B cell (primary cell): ENCODE measurements around the gene FYCO1. TPM values are rescaled to one million over a fixed set of nuclear protein-coding genes. Genes with fewer than 3 reads are reported as not detected.

Experiments
- ATAC-seq: fragments of 200-7000 bp; cut with Tn5 transposase; one replicate; pipeline ENCODE4 v1.10.0; 2021; ENCODE audit warnings: low read depth, mild to moderate bottlenecking, moderate number of reproducible peaks, moderate library complexity
- CTCF ChIA-PET: fragments of 350-600 bp; sonication (Branson Sonifier 250); formaldehyde crosslinking; loops from one replicate; lab custom pipeline; 2021; ENCODE audit warnings: antibody characterized with exemption, inconsistent platforms; lab: Charles Lee
- POLR2A ChIA-PET: fragments of 350-600 bp; sonication (Branson Sonifier 250); formaldehyde crosslinking; loops from one replicate; lab custom pipeline; 2021; ENCODE audit warnings: antibody characterized with exemption; lab: Charles Lee
- DNase-seq: peaks from one replicate; pipeline ENCODE4 v3.0.0; 2013
- H2AFZ ChIP-seq: 2 replicates; pipeline ENCODE4 v1.6.1; 2012; ENCODE audit warnings: mild to moderate bottlenecking, low read depth, low read length; ENCODE audit not compliant: insufficient read depth, poor library complexity, severe bottlenecking
- H3K27ac ChIP-seq, 2 donors: 1 replicate in 1 of 2; 2 replicates in 1 of 2; pipeline ENCODE4 v1.5.1; 2012 to 2013; ENCODE audit warnings: low read length in 2 of 2, mild to moderate bottlenecking in 2 of 2, moderate library complexity in 1 of 2
- H3K27me3 ChIP-seq, 4 experiments: fragments of 200-600 bp in 1 of 4; sonication (generic) in 1 of 4; replicated peaks in 1 of 4; 1 replicate in 2 of 4; 2 replicates in 2 of 4; pipeline versions ENCODE4 v1.6.1 to v1.7.0; 2013 to 2016; ENCODE audit warnings: low read length in 3 of 4, mild to moderate bottlenecking in 2 of 4, mixed read lengths in 1 of 4, moderate library complexity in 1 of 4; ENCODE audit not compliant: insufficient read depth in 4 of 4, control insufficient read depth in 3 of 4; ENCODE audit errors: control extremely low read depth in 1 of 4
- H3K36me3 ChIP-seq, 2 experiments: replicated peaks in 1 of 2; 1 replicate in 1 of 2; 2 replicates in 1 of 2; pipeline versions ENCODE4 v1.6.1 to v1.7.1; 2013; ENCODE audit warnings: low read length in 1 of 2; ENCODE audit not compliant: insufficient read depth in 2 of 2, control insufficient read depth in 1 of 2; ENCODE audit errors: control extremely low read depth in 1 of 2, extremely low read depth in 1 of 2
- H3K4me1 ChIP-seq, 2 donors: fragments of 200-600 bp in 1 of 2; sonication (generic) in 1 of 2; 1 replicate in 1 of 2; 2 replicates in 1 of 2; pipeline versions ENCODE4 v1.5.1 to v1.6.1; 2013 to 2017; ENCODE audit warnings: low read length in 2 of 2; ENCODE audit not compliant: control insufficient read depth in 2 of 2, insufficient read depth in 2 of 2
- H3K4me2 ChIP-seq: replicated peaks from 2 replicates; pipeline ENCODE3; 2012; ENCODE audit warnings: mild to moderate bottlenecking, low read depth, low read length; ENCODE audit not compliant: poor library complexity, severe bottlenecking
- H3K4me3 ChIP-seq, 5 experiments: fragments of 200-600 bp in 1 of 5; sonication (generic) in 1 of 5; 1 replicate in 3 of 5; 2 replicates in 2 of 5; pipeline versions ENCODE4 v1.5.1 to v1.7.0; 2011 to 2016; ENCODE audit warnings: low read length in 4 of 5, mild to moderate bottlenecking in 4 of 5, low read depth in 2 of 5, control low read depth in 1 of 5, moderate library complexity in 1 of 5; ENCODE audit not compliant: insufficient read depth in 1 of 5; ENCODE audit errors: control extremely low read depth in 1 of 5, extremely low read depth in 1 of 5
- H3K79me2 ChIP-seq: fragments of 200-600 bp; sonication (generic); one replicate; pipeline ENCODE4 v1.6.0; 2016; ENCODE audit warnings: low read length; ENCODE audit not compliant: control insufficient read depth, insufficient read depth
- H3K9ac ChIP-seq: fragments of 200-600 bp; sonication (generic); 2 replicates; pipeline ENCODE4 v1.6.1; 2017; ENCODE audit warnings: mild to moderate bottlenecking, low read length, moderate library complexity
- H3K9me3 ChIP-seq, 3 donors: one replicate each; pipeline versions ENCODE4 v1.6.1 to v1.7.1; 2013; ENCODE audit warnings: low read length in 2 of 3; ENCODE audit not compliant: control insufficient read depth in 2 of 3, insufficient read depth in 1 of 3; ENCODE audit errors: control extremely low read depth in 1 of 3
- H4K20me1 ChIP-seq: 2 replicates; pipeline ENCODE4 v1.6.0; 2012; ENCODE audit warnings: mild to moderate bottlenecking, low read length; ENCODE audit not compliant: insufficient read depth, control insufficient read depth, poor library complexity, severe bottlenecking
- H3K27ac Mint-ChIP-seq: one replicate; pipeline ENCODE4 v1.8.0; 2021; ENCODE audit warnings: mixed read lengths
- H3K27me3 Mint-ChIP-seq: one replicate; pipeline ENCODE4 v1.8.0; 2021; ENCODE audit warnings: mixed read lengths
- H3K4me1 Mint-ChIP-seq: one replicate; pipeline ENCODE4 v1.8.0; 2021; ENCODE audit warnings: mixed read lengths
- H3K4me3 Mint-ChIP-seq: one replicate; pipeline ENCODE4 v1.8.0; 2021; ENCODE audit warnings: mixed read lengths
- H3K9me3 Mint-ChIP-seq: one replicate; pipeline ENCODE4 v1.8.0; 2022; ENCODE audit warnings: mixed read lengths; ENCODE audit not compliant: insufficient read depth
- EZH2 ChIP-seq: IDR thresholded peaks from 2 replicates; pipeline ENCODE4 v1.6.1; 2012; ENCODE audit warnings: borderline replicate concordance, low read depth, mild to moderate bottlenecking, moderate library complexity, low read length; ENCODE audit not compliant: insufficient read depth, poor library complexity, severe bottlenecking
- WGBS: methylation state at CpG from one replicate; pipeline ENCODE4 v1.1.5; 2013; ENCODE audit warnings: missing lambda C conversion rate; ENCODE audit not compliant: insufficient coverage; 5-methylcytosine and 5-hydroxymethylcytosine counted together
- intact Hi-C: fragments of 100-400 bp; cut with micrococcal nuclease; formaldehyde crosslinking; loops from one replicate; pipeline ENCODE4 v1.10.0; 2022
- polyA plus RNA-seq: library from polyadenylated mRNA; depleted of rRNA; stranded (reverse); fragments of >200 nt; gene quantifications from 2 replicates; pipeline ENCODE4 v1.2.3, GENCODE V29; 2012
- total RNA-seq, 2 donors: library from RNA; stranded (reverse); fragments of 120-200 nt in 1 of 2; gene quantifications; 1 replicate in 1 of 2; 2 replicates in 1 of 2; pipeline versions ENCODE4 v1.2.3 to v1.2.4, GENCODE V29; 2013 to 2022
- TF ChIP-seq, protein P1 (sequence below): fragments of 200-600 bp; IDR thresholded peaks from one replicate; pipeline ENCODE4 v1.8.0; 2022; ENCODE audit warnings: antibody characterized with exemption, mild to moderate bottlenecking

Gene FYCO1
- total and polyA plus RNA-seq, 2 donors (not counting 1 experiment from before 2014, with no cell fraction given) = 5.4 to 16.7 TPM

DNA sequence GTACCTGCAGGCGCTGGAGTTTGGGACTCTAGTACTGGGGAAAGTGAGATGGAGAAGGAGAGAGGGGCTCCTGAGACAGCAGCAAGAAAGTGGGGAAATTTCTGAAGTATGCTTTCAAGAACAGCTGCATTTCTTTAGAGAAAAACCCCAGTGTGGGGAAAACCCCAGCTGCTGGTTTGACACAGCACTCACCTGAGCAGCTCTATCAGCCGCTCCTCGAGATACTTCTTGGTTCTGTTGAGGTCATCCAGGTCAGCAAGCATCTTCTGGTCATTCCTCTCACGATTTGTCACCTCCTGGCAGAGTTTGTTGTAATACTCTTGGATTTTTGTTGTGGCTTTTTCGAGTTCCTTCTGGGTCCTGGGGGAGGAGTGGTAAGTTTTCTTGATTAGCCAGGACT lies 33.6 kb downstream of the FYCO1 start:
- Histone ChIP-seq H3K4me2 (no peak overlapping the region), H3K9me3 (no peaks in the 10 kb centered on the region), H3K79me2 (no peaks in the 10 kb centered on the region), H3K36me3 (peaks cover 12 to 98% of the 10 kb centered on the region in 2 experiments), H3K9ac (no peak overlapping the region), H3K27me3 (no peaks in the 10 kb centered on the region), H2AFZ (no peak overlapping the region), H3K4me3 (no peak overlapping the region), H4K20me1 (no peaks in the 10 kb centered on the region), H3K4me1 (no peaks in the 10 kb centered on the region), H3K27ac (no peak overlapping the region)
- Mint-ChIP-seq H3K4me3 (no peak overlapping the region), H3K4me1 (peaks cover 2% of the 10 kb centered on the region), H3K9me3 (no peaks in the 10 kb centered on the region), H3K27ac (no peak overlapping the region), H3K27me3 (no peaks in the 10 kb centered on the region)
- ChIA-PET CTCF (interaction anchor here (0.8 to 2.8 kb wide), 3 partner anchors 15 to 409 kb away, joined by 3 to 12 read pairs (median 3); partner anchors contain the start of gene CCR5), POLR2A (interaction anchor here (0.7 kb wide), 1 partner anchor 33 kb away, joined by 4 read pairs; no protein-coding TSS in a partner anchor)
- ATAC-seq (no peak), DNase-seq (no peak)
- intact Hi-C loops = no loop called here
- TF ChIP-seq, protein P1, sequence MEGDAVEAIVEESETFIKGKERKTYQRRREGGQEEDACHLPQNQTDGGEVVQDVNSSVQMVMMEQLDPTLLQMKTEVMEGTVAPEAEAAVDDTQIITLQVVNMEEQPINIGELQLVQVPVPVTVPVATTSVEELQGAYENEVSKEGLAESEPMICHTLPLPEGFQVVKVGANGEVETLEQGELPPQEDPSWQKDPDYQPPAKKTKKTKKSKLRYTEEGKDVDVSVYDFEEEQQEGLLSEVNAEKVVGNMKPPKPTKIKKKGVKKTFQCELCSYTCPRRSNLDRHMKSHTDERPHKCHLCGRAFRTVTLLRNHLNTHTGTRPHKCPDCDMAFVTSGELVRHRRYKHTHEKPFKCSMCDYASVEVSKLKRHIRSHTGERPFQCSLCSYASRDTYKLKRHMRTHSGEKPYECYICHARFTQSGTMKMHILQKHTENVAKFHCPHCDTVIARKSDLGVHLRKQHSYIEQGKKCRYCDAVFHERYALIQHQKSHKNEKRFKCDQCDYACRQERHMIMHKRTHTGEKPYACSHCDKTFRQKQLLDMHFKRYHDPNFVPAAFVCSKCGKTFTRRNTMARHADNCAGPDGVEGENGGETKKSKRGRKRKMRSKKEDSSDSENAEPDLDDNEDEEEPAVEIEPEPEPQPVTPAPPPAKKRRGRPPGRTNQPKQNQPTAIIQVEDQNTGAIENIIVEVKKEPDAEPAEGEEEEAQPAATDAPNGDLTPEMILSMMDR = no peak
- TF ChIP-seq EZH2 = no peak
- WGBS = 14% methylated on average over 3 of the region's 5 CpGs

DNA sequence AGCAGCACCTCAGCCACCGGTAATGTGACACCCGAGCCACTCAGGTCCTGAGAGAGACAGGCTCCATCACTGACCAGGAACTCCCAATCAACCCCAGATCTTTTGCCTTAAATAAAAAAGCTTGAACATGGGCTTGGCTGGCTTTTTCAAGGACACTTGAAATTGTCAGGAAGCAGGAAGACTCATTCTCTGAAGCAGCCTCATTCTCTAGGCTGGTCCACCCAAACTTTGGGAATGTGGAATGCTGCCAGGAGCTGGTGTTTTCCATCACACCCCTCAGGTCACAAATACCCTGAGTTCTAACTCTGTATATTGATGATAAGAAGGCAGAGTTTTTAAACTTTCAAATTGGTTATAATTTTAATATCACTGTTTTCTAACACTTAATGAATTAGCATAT lies 35.3 kb downstream of the FYCO1 start:
- H3K9me3 ChIP-seq = no peaks in the 10 kb centered on the region
- Mint-ChIP-seq H3K27ac (no peak overlapping the region), H3K4me1 (peaks cover 2% of the 10 kb centered on the region), H3K27me3 (no peaks in the 10 kb centered on the region), H3K4me3 (no peak overlapping the region), H3K9me3 (no peaks in the 10 kb centered on the region)
- no peaks in the 10 kb centered on the region for H3K4me1 ChIP-seq
- no peak overlapping the region for H3K4me3 ChIP-seq
- CTCF ChIA-PET = interaction anchor here (0.5 to 2.8 kb wide), 4 partner anchors 22 to 1140 kb away, joined by 3 to 12 read pairs (median 4); partner anchors contain the start of gene CCR1
- WGBS = 100% methylated on average over 2 of the region's 2 CpGs
- ATAC-seq = no peak
- H2AFZ ChIP-seq = no peak overlapping the region
- H3K27me3 ChIP-seq = no peaks in the 10 kb centered on the region
- POLR2A ChIA-PET = no interaction called here
- TF ChIP-seq, protein P1 = no peak
- TF ChIP-seq EZH2 = no peak
- DNase-seq = no peak
- no peak overlapping the region for H3K4me2 ChIP-seq
- H4K20me1 ChIP-seq = no peaks in the 10 kb centered on the region
- H3K79me2 ChIP-seq = no peaks in the 10 kb centered on the region
- no peak overlapping the region for H3K9ac ChIP-seq
- H3K36me3 ChIP-seq = peaks cover 12 to 96% of the 10 kb centered on the region in 2 experiments
- no peak overlapping the region for H3K27ac ChIP-seq
- intact Hi-C loops = no loop called here
